ELF-1 (cell line): ENCODE data around the gene PTPN21.

Source experiments
- DNase-seq: peaks from one replicate; pipeline ENCODE4 v3.0.0-alpha.2; 2016; ENCODE audit warnings: low read depth, low spot score

The PTPN21 gene

DNA sequence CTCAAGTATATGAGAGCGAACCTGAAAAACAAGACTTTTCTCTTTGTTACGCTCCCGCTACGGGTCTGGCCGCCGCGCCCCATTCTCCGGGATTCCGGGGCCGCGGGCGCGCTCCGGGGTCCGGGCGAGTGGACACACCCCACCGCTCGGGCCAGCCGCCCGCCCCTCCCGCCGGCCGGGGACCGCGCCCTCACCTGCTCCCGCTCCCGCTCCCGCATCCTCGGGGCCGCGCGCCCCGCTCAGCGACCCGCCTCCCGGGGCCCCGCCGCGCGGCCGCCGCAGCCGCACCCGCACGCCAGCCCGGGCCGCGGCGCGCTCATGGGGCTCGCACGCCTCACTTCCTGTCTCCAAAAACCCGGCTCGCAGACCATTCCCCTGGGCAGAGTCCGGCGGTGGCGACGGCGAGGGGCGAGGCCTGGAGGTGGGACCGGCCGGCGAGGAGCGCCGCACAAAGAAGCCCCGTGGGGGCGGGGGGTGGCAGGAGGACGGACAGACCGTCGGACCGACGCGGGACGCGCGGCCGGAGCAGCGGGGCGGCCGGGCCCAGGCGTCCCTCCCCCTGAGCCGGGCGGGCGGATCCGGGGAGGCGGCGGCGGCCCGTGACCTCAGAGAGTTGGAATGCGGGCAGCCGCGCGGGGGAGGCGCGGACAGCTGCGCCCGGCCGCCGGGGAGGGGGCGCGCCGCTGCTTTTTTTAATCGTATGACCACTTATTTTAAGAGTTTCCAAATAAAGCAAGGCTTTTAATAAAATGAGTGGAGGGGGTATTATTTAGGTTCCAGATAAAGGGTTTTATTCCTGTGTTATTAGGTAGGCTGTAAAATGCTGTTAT, at the start of gene PTPN21:
TSS of gene PTPN21 (minus strand) at position 551 of the 830 bp plus-strand sequence. CDS start 4,590 bp downstream, outside the sequence.
- DNase-seq: peak; percentile 84

DNA sequence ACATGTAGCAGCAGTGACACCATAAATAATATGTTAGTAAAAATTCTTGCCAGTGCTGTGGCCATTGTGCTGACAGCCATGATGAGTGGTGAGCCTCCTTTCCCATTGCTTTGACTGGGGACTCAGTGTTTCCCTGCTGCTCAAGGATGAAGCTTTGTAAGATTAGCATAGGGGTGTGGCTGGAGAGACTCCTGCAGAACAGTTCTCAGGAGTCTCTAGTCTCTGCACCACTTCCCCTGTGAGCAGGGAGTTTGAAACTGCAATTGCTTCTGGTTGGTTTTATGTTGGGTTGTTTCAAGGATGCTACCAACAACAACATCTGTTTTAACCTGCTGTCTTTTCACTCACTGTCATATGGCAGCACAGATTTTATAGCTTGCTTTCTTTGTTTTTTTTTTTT, 49.4 kb upstream of the PTPN21 start:
- no peak for DNase-seq

DNA sequence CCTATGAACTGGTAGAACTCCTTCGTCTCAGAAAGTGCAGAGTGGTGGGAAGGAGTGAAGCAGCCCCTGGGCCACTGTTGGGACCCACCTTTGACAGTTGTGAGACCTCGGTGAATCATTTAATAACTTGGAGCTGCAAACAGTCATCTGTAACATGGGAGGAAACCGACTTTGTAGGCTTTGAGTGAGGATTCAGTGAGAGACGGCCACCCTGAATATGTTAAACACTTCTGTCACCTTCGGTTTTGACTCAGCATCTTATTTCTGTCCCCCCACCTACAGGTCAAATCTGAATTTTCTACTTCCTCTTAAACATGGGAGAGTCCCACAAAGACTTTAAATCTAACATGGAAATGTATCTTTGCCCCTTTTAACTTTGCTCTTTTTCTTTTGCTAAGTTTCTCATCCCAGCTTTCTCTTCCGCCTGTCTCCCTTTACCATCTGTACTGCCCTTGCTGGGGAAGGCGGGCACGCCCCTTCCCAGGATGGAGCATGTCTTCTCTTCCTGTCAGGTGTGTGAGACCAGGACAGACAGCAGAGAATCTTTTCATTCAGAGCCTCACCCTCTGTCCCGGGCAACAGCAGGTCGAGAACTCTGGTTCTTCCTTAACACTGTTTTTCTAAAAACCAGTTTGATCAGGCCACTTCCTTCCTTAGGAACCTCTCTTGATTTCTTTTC, 45.1 kb upstream of the PTPN21 start:
- DNase-seq: no peak

DNA sequence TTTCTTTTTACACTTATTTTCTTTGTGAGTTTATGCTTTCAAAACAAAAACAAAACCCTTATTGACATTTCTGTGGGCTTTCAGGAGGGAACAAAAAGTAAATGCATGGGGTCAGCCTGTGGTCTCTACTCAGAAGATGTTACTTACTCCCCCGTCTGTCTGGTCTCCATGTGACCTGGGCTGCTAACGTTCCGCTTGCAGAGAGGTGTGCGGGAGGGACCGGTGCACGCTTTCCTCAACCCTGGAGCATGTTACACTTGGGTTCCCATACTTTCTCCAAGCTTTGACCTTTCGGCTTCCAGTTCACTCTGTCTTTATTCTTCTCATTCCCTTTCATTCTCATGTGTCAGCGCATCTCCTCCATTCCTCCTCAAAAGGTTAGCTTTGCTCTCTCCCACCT, 44.5 kb upstream of the PTPN21 start:
- no peak for DNase-seq

- no peak for DNase-seq
Measured at GRCh38 chr14:88598097-88598675, 43.4 kb upstream of the PTPN21 start.

- no peak for DNase-seq
Measured at GRCh38 chr14:88597601-88598000, 42.8 kb upstream of the PTPN21 start.

DNA sequence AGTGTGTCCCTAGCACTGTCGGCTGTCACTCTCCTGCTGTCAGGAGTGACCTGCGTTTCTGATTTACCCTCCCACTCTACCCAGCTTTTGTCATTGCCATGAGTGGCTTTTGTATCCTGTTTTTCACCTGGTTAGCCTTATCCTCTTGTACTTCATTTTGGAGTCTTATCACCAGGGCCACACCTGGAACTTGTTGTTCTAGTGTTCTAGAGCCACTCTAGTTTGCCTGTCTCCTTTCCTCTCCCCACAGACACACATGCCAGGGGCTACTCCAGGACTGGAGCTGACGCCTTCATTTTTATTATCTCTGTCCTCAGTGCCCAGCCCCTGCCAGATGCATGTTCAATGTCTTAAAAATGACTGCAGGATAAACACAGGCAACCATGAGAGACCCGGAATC, 42.2 kb upstream of the PTPN21 start:
- DNase-seq: no peak

- DNase-seq: no peak
Measured at GRCh38 chr14:88592031-88592430, 37.2 kb upstream of the PTPN21 start.

- DNase-seq: no peak
Measured at GRCh38 chr14:88590173-88590572, 35.4 kb upstream of the PTPN21 start.

- no peak for DNase-seq
Measured at GRCh38 chr14:88588081-88588480, 33.3 kb upstream of the PTPN21 start.

DNA sequence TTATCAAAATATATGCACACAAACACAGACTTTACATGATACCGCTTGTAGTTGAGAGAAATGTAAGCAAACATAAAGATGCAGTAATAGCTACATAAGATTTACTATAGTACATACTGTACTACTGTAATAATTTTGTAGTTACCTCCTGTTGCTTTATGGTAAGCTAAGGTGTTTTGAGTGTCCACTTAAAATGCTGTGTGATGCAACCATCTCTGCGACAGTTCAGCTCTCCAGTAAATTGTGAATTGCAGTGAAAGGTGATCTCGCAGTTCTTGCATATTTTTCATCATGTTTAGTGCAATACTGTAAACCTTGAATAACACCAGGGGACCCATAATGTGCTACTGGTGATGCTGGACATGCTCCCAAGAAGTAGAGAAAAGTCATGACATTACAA, 29.6 kb upstream of the PTPN21 start:
- no peak for DNase-seq

GRCh38 chr14:88576222-88576621, 21.4 kb upstream of the PTPN21 start:
- no peak for DNase-seq

DNA sequence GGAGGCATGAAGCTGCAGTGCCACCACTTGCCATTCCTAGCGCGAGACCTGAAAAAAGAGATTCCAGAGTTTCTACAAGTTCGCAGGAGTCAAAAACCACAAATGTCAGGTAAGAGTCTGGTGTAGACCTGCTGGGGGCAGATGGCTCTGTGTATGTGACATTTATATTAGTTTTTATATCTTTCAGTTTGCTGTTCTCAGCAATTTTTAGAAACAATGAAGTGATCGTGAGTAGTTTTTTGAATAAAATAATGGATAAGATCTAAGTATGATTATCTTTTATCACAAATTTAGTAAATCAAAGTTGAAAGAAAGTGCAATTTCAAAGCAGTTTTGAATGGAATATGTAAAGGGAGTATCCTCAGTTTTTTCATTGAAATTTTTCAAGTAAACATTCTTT, 17.3 kb upstream of the PTPN21 start:
- DNase-seq: no peak

- DNase-seq: no peak
Measured at GRCh38 chr14:88568196-88568595, 13.4 kb upstream of the PTPN21 start.

DNA sequence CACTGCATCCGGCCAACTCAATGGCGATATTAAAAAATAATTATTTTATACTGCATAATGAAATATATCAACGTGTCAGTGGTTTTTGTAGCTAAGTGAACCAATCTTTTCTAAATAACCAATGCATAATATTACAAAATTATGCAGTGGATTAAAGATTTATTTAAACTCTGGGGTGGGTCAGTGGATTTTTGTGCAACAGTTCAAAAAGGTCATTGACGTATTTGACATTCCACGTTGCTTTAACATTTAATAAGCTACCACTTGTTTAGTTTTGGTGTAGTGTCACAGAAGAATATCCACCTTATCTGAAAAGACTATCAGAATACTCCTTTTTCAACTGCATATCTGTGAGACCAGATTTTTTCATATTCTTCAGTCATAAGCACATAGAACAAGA, 10.6 kb upstream of the PTPN21 start:
- no peak for DNase-seq

GRCh38 chr14:88563845-88564244, 9.0 kb upstream of the PTPN21 start:
- no peak for DNase-seq

DNA sequence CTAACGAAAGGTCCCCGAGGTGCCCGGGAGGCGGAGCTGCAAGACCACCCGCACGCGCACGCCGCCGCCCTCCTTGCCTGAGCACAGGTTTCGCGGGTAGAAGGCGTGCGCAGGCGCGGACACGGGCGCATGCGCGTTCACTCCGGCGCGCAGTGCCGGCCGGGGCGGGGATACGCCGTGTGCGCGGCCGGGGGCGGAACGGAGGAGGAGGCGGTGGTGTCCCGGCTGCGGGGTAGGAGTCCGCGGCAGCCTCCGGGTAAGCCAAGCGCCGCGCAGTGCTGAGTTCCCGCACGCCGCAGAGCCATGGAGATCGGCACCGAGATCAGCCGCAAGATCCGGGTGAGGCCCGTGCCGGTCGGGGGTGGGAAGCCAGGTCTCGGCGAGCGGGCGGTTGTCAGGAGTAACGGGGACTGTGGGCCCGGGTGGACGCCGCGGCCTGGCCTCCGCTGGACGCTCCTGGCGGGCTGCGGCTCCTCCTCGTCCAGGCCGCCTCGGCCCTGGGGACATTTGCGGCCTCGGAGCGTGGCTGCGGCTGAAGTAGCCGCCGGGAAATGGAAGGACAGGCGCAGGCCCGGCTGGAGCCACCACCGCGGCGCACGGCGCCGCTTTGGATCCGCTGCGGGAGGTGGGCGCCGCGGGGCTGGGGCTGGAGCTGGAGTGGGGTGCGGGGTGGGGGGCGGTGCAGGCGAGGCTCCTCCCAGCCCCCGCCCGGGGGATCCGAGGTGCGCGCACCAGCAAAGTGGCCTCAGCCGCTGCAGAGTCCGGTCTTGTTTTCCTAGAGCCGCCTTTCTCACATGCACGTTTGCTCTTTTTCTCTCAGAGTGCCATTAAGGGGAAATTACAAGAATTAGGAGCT, 8.3 kb upstream of the PTPN21 start, which contains the start of gene ZC3H14:
TSS of gene ZC3H14 (plus strand) at position 207 of the 856 bp plus-strand sequence. CDS start at position 304, 97 bp downstream.
- DNase-seq: peak; percentile 93

DNA sequence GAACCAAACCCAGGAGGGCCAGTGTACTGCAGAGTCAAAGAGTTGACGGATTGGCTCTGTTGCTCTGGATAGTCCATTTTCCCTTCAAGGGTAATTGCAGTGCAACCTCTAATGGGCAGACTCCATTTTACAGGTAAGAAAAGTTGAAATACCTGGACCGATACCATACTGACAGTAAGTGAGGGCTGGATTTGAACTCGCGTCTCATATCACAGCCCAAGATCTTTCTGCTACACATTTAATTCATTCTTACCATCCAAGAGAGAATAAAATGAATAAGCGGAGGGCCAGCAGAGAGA, 7.7 kb upstream of the PTPN21 start:
- DNase-seq: no peak

DNA sequence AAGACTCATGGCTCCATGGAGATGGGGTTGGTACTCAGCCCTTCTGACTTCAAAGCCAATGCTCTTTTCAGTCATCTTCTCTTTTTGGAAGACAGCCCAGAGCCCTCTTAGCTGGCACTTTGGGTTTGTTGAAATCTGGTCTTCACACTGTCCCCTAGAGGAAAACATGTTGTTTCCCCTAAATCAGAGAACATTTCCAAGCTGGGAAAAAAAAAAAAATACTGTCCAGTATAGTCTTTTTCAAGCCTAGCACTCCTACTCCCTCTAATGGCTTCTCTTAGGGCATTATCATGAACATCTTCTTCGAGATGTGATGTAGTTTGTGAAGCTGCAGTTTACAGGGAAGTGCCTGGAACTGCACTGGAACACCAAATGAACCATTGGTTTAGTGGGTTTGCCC, 5.0 kb upstream of the PTPN21 start:
- DNase-seq: no peak

DNA sequence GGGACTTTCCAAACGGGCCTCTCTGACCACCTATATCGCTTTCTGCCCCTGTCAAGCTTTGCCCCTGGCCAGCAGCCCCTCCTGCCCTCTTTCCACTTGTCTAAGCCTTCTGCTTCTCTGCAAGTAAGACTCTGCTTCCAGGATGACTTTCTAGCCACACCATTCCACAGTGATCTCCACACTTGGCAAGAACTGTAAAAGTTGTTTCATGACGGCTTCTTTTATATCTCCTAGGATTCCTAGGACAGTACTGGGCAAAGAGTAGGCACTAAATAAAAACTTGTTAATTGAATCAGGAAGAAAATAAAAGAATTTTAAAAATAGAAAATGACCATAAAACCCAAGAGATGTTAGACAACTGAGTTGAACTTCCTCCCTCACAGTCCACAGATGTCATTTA, 1.8 kb upstream of the PTPN21 start:
- no peak for DNase-seq

DNA sequence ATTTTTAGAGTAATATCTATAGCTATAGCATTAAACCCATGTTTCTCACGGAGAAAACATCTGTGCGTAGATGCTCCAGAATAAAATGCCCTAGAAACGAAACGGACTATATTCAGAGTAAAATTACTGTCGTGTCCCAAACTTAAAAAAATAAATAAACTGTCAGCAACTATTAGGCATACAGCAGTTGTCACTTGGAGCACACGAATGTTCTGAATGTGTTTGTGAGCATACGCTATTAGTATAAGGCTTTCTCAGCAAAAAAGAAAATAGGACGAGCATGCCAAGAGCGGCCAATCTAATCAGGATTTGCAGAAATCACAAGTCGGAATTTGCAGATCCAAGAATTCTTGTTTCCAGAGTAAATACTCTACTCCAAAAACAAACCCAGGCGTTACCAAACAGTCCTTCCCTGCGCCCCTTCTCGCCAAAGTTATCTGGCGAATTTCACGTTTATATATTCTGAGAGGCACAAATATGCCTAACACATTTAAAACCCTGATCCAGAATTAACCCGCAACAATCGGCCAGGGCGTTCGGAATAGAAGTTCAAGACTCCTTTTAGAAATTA, 836 bp downstream of the PTPN21 start:
- no peak for DNase-seq

DNA sequence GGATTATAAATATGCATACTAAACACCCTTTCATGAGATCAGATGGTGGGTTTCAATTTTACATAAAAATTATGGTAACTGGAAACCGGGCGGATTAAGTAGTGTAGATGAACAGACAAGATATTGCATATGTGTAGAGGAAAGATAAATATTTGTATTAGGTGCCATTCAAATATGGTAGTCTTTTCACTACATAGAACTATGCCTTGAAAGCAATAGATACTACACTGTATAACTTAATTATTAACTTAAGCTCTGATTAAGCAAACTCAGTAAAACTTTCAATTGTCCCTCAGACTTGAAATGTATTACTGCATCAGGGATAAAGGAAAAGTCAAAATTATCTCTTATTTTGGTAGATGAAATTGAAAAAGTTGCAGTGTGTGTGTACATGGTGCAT, 1.9 kb downstream of the PTPN21 start:
- DNase-seq: no peak
